Left ventricle myocardium inferior (tissue), 1 donor: ENCODE data around the gene HSPA12B. TPM values are rescaled to one million over a fixed set of nuclear protein-coding genes. Genes with fewer than 3 reads are reported as not detected.

ENCODE experiments used
- DNase-seq: peaks from one replicate; pipeline ENCODE4 v3.0.0-alpha.2; 2020
- H3K27ac ChIP-seq: fragments of 200-600 bp; replicated peaks from 2 replicates; pipeline ENCODE4 v1.8.0; 2021
- H3K27me3 ChIP-seq: fragments of 200-600 bp; 2 replicates; pipeline ENCODE4 v1.8.0; 2021; ENCODE audit warnings: low read depth
- H3K36me3 ChIP-seq: fragments of 200-600 bp; 2 replicates; pipeline ENCODE4 v1.8.0; 2021
- H3K4me1 ChIP-seq: fragments of 200-600 bp; 2 replicates; pipeline ENCODE4 v1.8.0; 2021
- H3K4me3 ChIP-seq: fragments of 200-600 bp; 2 replicates; pipeline ENCODE4 v1.8.0; 2021; ENCODE audit warnings: mild to moderate bottlenecking, moderate library complexity
- H3K9me3 ChIP-seq: fragments of 200-600 bp; replicated peaks from 2 replicates; pipeline ENCODE4 v1.8.0; 2021
- intact Hi-C: fragments of 100-400 bp; cut with micrococcal nuclease; formaldehyde crosslinking; loops from one replicate; pipeline ENCODE4 v1.11.0; 2022
- total RNA-seq: library from RNA; stranded (reverse); fragmentation: NEBNext Ultra II Directional; extraction: Animal tissue kit (Norgen Biotek cat#: 25700); gene quantifications from one replicate; pipeline ENCODE4 v1.2.1, GENCODE V29; 2021
- TF ChIP-seq, protein P1 (sequence below): fragments of 200-600 bp; IDR thresholded peaks from 2 replicates; pipeline ENCODE4 v1.8.0; 2021; ENCODE audit warnings: antibody characterized with exemption, mild to moderate bottlenecking, borderline replicate concordance
- donor health status: DM: no; HTN: yes; CAD: no; lungs with severe emphysema.

Gene HSPA12B
- total RNA-seq, 1 donor from 2014 or later = 12.5 TPM

- no peak overlapping the region for H3K27ac ChIP-seq
- no peaks in the 10 kb centered on the region for H3K36me3 ChIP-seq
- H3K4me3 ChIP-seq = no peak overlapping the region
- intact Hi-C loops = no loop called here
- TF ChIP-seq, protein P1, sequence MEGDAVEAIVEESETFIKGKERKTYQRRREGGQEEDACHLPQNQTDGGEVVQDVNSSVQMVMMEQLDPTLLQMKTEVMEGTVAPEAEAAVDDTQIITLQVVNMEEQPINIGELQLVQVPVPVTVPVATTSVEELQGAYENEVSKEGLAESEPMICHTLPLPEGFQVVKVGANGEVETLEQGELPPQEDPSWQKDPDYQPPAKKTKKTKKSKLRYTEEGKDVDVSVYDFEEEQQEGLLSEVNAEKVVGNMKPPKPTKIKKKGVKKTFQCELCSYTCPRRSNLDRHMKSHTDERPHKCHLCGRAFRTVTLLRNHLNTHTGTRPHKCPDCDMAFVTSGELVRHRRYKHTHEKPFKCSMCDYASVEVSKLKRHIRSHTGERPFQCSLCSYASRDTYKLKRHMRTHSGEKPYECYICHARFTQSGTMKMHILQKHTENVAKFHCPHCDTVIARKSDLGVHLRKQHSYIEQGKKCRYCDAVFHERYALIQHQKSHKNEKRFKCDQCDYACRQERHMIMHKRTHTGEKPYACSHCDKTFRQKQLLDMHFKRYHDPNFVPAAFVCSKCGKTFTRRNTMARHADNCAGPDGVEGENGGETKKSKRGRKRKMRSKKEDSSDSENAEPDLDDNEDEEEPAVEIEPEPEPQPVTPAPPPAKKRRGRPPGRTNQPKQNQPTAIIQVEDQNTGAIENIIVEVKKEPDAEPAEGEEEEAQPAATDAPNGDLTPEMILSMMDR = no peak
- no peaks in the 10 kb centered on the region for H3K4me1 ChIP-seq
- H3K9me3 ChIP-seq = peaks cover 6% of the 10 kb centered on the region
- no peak for DNase-seq
- no peaks in the 10 kb centered on the region for H3K27me3 ChIP-seq
Observed at GRCh38 chr20:3694864-3695263, 37.6 kb upstream of the HSPA12B start.

GRCh38 chr20:3696200-3696599, 36.3 kb upstream of the HSPA12B start:
- H3K36me3 ChIP-seq = no peaks in the 10 kb centered on the region
- H3K4me1 ChIP-seq = no peaks in the 10 kb centered on the region
- no peak for DNase-seq
- no peaks in the 10 kb centered on the region for H3K27me3 ChIP-seq
- no peak overlapping the region for H3K27ac ChIP-seq
- TF ChIP-seq, protein P1 = peak; percentile 28
- H3K4me3 ChIP-seq = no peak overlapping the region
- intact Hi-C loops = no loop called here
- H3K9me3 ChIP-seq = peaks cover 6% of the 10 kb centered on the region

DNA sequence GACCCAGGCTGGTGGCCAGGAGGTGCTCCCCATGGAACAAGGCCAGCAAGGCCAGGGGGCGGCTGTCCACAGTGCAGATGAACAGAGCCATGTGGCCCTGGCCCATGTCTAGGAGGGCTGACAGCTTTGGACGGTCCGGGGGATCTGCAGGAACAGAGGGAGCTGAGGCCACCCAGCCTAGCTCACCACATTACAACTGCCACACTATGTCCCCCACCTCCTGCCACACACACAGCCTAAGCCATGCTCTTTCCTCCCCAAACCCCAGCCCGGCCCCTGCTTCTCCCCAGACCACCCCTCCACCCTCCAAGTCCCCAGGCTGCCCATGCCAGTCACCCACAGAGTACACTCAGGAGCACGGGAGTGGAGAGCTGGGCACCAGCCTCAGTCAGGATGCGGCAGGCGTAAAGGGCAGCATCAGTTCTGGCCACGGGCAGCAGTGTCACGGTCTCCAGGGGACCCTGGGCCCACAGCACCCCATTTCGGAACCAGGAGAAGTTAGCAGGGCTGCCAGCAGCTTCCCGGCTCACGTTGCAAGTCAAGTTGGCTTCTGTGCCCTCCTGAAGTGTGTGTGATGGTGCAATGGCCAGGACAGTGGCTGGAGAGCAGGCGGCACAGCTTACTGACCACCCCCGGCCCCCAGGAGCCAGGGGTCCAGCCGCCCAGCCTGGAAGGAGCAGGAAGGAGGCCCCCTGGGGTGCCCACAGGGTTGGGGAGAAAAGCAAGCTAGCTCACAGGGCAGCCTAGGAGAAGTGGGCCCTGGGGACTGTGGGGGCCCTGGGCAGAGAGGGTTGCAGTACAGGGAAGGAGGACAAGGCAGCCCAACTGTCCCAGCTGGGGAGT, 35.5 kb upstream of the HSPA12B start:
- no peak overlapping the region for H3K4me3 ChIP-seq
- H3K27ac ChIP-seq = no peak overlapping the region
- intact Hi-C loops = no loop called here
- no peaks in the 10 kb centered on the region for H3K36me3 ChIP-seq
- TF ChIP-seq, protein P1 = no peak
- no peaks in the 10 kb centered on the region for H3K4me1 ChIP-seq
- no peak for DNase-seq
- no peaks in the 10 kb centered on the region for H3K27me3 ChIP-seq
- H3K9me3 ChIP-seq = peaks cover 6% of the 10 kb centered on the region

GRCh38 chr20:3697588-3698305, 34.7 kb upstream of the HSPA12B start:
- no peak overlapping the region for H3K27ac ChIP-seq
- TF ChIP-seq, protein P1 = no peak
- H3K4me3 ChIP-seq = no peak overlapping the region
- no peaks in the 10 kb centered on the region for H3K4me1 ChIP-seq
- DNase-seq = no peak
- intact Hi-C loops = no loop called here
- peaks cover 6% of the 10 kb centered on the region for H3K9me3 ChIP-seq
- no peaks in the 10 kb centered on the region for H3K36me3 ChIP-seq
- H3K27me3 ChIP-seq = no peaks in the 10 kb centered on the region

GRCh38 chr20:3698591-3699001, 33.9 kb upstream of the HSPA12B start:
- no peaks in the 10 kb centered on the region for H3K4me1 ChIP-seq
- no peaks in the 10 kb centered on the region for H3K27me3 ChIP-seq
- peaks cover 6% of the 10 kb centered on the region for H3K9me3 ChIP-seq
- no peaks in the 10 kb centered on the region for H3K36me3 ChIP-seq
- DNase-seq = no peak
- intact Hi-C loops = no loop called here
- H3K4me3 ChIP-seq = no peak overlapping the region
- TF ChIP-seq, protein P1 = no peak
- no peak overlapping the region for H3K27ac ChIP-seq
